Measurements from ENCODE around the gene CYP27C1.
"Not testable (repeated sequence)": the region's sequence is repeated elsewhere in the genome, so short reads cannot be mapped to it uniquely, and the experiment has no call there.

The CYP27C1 gene

DNA sequence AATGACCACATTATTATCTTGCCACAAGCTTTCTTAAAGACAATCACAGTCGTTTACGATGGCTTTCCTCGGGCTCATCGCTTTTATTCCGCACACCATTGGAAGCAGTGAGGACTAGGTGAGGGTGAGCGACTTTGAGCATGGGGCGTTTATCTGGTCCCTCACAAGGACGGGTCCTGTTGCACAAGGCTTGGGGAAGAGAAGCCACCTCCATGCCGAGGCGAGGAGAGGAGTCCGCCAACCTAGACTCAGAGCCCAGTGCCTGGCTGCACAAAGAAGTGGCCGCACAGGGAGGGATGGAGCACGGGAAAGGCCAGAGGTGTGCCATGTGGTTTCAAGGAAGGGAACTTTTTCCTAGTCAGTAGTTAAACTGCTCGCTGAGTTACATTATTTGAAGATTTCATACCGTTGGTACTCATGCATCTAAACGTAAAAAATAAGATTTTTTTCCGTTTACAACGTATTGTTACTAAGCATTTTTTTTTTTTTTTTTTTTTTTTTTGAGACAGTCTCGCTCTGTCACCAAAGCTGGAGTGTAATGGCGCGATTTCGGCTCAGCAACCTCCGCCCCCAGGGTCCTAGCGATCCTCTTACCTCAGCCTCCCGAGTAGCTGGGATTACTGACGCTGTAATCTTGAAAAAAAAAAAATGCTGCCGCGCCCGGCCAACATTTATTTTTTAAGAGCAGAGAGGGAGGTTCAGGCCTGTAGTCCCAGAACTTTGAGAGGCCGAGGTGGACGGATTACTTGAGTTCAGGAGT lies 849 bp upstream of the CYP27C1 start:
- DNase-seq: no peak

DNA sequence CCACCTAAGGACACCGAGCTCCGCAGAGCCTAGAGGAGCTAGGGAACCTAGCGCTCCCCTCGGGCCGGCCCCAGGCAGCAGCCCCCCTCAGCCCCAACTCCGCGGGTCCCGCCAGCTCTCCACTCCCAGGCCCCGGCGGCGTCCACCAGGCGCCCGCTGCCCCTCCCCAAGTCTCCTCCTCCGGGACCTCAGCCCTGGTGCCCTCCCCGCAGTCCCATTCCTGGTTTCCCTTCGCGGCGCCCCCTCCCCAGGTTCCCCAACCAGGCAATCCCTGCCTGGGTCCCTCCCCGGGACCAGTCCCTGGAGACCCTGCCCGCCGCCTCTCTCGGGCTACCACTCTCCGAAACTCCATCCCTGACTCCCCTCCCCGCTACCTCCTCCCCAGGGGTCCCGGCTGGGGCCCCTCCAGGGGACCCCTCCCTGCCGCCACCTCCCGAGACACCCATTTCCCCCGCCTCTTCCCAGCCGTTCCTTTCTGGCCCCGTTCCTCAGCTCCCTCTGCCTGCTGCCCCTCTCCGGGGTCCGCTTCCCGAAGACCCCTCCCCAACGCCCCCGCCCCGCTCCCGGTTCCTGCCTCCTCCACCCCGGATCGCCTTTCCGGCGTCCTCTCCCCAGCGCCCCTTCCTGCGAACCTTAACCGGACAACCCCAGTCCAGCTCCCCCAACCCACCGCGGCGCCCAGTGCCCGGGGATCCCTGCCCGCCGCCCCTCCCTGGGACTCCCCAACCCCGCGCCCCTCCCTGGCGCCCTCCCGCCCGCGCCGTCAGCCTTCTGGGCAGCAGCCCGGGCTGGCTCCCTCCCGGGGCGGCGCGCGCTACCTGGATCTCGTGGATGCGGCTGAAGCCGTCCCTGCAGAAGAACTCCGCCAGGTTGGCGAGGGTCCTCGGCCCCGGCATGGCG lies 678 bp downstream of the CYP27C1 start:
- no peak for DNase-seq

DNA sequence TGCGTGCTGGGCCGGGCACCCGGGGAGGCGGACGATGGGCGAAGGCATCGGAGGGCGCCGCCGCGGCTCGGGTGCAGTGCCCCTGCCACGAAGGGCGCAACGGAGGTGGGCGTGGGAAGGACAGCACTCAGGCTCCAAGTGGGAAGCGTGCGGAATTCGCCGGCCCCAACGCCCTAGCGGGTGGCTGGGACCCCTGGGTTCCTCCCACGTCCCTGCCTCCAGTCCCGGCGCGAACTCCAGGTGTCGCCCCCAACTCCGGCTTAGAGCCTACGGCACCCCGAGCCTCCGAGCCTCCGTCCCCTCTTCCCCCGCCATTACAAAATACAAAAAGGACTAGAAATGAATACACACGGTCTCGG lies 1.3 kb downstream of the CYP27C1 start:
- no peak for DNase-seq

DNA sequence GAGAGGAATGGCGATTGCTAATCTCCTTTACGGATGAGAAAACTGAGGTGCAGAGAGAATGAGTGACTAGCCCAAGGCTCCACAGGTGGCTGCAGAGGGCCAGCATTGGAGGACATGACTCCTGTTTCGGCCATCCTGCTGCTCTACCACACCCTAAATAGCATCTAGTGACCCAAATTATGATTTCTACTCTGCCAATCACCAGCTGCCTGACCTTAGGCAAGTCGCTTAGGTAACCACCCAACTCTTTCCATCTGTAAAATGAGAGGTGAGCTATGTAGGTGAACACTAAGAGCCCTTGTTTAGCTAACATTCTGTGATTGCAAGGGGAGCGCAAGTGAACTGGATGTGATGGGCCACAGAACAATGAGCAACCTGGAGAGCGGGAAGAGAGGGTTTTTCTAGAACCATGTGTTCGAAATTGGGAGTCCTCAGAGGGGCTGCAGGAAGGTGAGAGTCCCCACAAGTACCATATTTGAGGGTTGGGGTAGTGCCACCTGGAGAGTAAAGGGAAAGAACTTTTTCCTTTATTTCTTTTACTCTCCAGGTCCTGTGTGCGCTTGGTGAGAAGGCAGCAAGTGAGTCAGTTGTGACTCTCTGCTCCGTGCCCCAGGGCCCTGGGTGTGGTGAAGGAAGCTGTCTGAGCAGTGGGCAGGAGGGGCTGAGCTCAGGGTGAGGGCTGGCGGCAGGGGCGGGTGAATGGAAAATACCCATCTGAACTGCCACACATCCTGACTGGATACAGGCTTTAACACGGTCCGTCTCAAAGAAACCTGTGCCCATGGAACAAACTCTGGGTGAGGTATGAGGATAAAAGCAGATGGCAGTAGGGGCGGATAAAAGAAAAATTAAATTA lies 2.4 kb downstream of the CYP27C1 start:
- peak; percentile 15 to 39 for DNase-seq

DNA sequence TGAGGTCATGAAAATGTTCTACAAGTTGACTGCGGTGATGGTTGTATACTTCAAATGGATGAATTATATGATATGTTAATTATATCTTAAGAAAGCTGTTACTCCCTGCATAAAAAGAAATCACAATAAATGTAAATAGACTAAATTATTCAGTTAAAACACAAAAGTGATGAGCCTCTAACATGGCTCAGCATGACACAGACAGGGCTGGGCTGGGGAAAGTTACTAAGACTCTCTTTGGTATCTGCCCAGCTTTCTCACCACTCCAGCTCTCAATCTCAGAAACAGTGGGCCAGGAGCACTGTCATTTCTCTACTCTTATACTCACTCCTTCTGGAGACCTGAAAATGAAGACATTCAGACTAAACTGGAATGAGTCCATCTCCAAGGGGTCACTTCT lies 3.5 kb downstream of the CYP27C1 start:
- no peak for DNase-seq

DNA sequence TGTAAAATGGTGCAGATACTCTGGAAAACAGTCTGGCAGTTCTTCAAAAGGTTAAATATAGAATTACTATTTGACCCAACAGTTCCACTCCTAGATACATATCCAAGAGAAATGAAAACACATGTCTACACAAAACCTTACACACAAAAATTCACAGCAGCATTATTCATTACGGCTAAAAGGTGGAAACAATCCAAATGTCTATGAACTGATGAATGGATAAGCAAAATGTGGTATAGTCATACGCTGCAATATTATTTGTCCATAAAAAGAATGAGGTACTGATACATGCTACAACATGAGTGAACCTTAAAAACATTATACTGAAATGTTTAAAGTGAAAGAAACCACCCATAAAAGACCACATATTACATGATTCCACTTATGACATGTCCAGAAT lies 4.0 kb downstream of the CYP27C1 start:
- DNase-seq: no peak

DNA sequence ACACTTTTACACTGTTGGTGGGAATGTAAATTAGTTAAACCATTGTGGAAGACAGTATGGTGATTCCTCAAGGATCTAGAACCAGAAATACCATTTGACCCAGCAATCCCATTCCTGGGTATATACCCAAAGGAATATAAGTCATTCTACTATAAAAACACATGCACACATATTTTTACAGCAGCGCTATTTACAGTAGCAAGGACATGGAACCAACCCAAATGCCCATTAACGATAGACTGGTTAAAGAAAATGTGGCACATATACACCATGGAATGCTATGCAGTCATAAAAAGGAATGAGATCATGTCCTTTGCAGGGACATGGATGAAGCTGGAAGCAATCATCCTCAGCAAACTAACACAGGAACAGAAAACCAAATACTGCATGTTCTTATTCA lies 5.9 kb downstream of the CYP27C1 start:
- DNase-seq: not testable (repeated sequence)

DNA sequence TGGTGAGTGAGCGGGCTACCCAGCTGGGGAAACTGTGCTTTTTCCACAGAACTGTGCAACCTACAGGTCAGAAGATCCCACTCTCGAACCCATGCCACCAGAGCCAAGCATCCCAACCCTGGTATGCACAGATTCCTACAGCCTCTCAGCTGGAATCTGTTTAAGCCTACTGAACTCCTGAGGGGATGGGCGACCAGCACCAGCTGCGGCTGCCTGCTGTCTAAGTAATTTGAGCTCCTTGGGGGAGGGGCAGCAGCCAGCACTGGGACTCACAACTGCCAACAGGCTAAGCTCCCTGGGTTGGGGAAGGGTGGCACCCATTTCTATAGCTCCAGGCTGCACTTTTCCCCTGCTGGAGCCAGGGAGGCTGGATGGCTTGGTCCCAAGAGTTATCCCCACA lies 11.8 kb downstream of the CYP27C1 start:
- no peak for DNase-seq

DNA sequence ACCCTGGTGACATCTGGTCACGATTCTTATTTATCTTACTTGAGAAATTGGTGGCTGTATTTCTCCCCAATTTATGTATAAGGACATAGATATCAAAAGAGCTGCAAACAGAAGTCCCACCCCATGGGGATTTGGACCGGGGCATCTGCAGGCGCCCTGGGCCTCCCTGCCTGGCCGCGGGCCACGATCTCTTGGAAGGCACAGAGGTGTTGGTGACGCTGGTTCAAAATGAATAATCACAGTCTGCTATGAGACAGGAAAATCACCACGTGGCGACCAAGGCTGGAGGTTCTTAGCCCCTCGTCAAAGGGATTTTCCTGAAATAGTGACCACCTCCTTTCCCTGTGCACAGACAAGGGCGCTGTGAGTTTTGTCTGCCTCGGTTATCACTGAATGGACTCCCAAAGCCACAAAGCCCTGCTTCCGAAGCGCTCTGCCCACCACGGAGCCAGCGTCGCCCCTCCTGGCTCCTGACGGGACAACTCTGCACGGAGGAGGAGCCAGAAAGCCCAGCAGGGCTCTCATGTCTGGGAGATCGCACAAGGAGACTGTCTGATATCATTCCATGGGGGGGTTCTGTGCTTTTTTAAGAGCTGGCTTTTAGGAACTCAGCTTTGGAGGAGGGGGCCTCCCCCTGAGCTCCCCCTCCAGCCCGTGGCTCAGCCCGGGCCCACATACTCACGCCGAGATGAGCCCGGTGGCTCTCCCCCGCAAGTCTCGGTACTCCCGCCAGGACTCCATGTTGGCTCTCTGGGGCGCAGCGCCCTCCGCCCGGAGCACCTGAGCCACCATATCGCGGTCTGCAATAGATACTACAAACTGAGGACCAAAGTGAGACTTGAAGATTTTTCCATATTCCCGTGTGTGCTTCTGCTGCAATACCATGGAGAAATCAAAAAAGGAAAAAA lies 14.6 kb downstream of the CYP27C1 start:
- no peak for DNase-seq

DNA sequence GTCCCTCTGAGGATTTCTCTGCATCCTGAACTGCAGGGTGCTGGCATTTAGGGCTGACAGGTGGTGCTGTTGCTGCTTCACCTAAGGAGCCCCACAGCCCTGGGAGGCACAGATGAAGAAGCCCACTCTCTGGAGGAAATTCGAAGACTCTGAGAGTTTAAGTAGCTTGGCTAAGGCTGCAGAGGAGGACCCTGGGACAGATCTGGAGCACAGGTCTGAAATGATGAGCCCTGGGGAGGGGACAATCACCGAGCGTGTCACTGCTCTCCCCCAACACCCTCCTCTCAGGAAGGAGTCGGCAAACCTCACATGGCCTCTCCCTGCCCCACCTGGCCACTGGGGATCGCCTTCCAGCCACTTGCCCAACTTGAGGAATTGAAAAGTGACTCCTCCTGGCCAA lies 18.6 kb downstream of the CYP27C1 start:
- no peak for DNase-seq

DNA sequence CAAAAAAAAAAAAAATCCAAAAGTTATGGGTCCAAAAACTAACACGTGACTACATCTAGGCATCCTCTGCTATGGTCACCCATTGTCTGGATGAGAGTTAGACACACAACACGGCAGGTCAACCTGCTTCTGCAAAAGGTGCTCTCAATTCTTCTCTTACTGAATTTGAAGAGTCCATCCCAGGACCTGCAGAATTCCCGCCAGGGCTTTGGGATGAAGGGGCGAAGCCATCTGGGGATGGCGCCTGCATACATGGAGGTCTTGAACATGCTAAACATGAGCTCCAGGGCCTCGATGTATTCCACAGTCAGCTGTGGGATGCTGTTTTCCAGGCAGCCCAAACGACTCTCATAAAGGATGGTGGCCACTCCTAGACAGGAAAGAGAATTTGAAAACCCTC lies 19.1 kb downstream of the CYP27C1 start:
- DNase-seq: no peak

DNA sequence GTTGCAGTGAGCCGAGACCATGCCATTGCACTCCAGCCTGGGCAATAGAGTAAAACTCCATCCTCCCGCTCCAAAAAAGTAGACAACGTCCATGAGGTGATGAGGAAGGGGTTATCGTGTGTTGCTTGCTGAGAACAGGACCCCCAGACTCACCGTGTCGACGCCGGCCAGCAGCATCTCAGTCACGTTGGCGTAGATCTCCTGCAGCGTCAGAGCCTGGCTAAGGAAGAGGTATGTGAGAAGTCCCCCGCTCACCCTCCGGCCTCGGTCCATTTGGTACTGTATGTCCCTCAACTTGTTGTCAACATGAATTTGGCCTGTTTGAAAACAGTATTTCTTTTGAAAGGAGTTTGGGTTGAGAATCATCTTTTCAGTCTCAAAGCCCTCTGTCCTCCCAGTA lies 20.9 kb downstream of the CYP27C1 start:
- no peak for DNase-seq

DNA sequence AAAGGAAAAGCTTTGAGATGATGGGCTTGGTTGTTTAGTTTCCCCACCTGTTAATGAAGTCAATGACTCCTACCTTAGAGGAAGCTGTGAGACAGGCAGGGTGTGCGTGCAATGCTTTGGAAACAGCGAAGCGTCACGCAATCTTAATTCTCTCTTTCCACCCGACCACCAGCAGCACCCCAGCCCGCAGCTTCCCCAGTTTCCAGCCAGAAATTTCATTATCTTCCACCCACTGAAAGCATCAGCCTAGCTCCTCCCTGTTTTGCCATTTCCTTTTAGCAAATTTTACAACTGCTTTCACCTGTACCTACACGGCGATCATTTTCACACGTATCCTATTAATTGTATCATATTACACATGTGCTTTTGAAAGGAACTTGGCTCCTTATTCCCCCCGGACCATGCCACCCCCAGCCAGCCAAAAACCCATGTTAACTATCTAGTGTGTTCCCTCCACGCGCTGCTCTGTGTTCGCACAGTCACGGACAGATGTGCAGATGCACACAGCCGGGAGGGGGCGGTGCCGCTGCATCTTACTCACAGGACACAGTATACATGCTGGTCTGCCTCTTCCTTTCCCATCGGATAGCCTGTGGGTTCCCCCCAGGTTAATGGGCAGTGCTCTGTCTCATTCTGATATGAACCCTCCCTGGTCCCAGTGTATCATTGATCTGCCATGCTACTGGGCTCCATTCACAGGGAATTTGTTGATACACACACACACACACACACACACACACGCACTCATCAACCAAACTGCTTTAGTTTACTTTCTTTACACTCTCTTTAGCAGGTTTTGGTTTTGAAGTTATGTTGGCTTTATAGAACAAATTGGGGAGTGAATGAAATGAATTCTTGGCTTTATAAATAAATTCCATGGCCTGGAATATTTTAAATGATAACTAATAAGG lies 22.4 kb downstream of the CYP27C1 start:
- peak; percentile 74 to 79 for DNase-seq

DNA sequence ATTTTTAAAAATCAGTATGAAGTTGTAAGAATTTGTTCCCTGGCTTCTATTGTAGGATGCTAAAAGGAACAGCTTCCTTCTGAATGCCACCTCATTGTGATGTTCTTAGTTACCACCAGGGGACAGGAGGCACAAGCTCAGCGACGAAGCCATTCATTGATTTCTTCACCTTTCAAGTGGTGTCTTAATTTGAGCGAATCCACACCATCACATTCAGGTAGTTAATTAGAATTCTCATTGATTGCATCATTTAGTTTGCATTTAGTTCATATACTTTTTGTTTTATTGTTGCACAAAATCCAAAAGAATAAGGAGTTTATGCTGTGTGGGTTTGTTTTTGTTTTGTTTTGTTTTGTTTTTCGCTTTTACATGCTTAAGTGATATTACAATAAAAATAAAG lies 23.1 kb downstream of the CYP27C1 start:
- no peak for DNase-seq

DNA sequence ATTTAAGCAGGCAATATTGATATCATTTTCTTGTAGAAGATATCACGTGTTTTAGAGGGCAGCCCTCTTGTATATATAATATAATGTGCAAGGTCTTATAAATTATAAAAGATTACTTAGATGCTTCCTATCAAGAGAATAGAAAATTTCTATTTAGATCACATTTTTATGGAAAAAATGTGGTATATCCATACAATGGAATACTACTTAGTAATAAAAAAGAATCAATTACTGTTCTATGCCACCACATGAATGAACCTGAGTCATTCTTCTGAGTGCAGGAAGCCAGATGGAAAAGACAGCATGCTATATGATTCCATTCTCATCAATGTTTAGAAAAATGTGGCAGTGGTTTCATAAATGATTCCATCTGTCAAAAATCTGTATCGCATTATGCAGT lies 23.6 kb downstream of the CYP27C1 start:
- no peak for DNase-seq

DNA sequence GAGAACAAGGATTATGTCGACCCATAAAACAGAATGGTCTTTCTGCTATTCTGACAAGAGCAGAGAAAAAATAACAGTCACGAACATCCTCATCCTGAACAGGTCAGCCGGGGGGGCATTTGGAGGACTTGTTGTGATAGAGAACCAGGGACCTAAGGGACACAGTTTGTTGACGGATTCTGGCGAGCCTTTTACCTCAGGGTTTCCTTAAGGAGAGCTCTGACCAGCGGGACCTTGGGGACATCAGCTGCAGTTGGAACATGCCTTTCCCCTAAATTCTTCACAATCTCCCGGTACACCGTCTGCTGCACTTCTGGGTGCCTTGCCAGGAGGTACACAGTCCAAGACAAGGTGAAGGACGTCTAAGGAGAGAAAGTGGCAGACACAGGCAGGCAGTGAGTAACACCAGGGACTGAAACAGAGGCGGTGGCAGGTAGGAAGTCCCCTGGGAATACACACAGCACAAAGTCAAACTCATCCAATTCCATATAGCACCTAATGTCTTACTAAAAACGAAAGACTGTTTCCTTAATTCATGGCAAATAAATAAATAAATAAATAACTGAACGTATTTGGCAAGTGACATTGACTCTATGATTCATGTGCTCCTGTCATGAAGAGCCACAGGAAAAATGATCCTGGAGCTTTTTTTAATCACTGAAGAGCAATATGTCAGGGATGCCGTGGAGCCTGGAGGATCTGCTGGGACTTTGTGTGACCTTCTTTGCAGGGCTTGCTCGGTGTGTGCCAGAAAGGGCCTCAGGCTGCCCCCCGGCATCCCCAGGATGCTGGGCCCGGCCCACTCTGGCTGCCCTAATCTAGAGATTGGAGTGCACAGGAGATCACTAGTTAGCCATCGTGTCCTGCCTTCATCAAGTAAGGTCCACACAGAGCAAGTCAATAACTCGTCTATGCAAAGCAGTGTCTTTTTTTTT lies 24.7 kb downstream of the CYP27C1 start:
- DNase-seq: no peak

DNA sequence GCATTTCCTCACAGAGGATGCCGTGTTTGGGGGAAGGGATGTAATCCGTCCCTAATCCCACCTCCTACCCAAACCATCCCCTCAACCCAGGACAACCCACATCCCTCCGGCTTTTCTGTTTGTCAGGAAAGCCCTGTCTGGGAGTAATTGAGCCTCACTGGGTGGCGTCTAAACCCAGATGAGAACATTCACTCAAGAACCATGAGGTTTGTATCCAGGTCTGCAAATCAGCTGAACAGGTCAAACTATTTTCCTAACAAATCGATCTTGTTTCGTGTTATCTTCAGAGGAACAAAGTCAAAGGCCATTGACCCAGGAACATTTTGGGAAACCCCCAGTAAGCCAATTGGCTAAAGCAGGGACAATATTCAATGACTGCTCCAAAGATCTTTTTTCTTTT lies 25.7 kb downstream of the CYP27C1 start:
- no peak for DNase-seq

DNA sequence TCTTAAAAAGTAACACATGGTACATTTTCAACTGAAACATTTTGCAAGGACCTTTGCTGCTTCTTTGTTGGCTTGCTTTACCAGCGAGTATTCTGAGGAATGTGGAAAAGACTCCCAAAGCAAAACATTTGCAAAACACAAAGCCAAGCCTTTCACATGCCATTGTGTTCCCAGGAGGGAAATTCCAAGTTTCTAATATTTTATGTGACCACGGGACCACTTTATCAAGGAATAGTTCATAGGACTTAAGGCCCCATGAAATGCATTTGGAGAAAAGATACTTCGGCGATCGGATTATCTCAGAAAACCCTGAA lies 26.2 kb downstream of the CYP27C1 start:
- DNase-seq: no peak

DNA sequence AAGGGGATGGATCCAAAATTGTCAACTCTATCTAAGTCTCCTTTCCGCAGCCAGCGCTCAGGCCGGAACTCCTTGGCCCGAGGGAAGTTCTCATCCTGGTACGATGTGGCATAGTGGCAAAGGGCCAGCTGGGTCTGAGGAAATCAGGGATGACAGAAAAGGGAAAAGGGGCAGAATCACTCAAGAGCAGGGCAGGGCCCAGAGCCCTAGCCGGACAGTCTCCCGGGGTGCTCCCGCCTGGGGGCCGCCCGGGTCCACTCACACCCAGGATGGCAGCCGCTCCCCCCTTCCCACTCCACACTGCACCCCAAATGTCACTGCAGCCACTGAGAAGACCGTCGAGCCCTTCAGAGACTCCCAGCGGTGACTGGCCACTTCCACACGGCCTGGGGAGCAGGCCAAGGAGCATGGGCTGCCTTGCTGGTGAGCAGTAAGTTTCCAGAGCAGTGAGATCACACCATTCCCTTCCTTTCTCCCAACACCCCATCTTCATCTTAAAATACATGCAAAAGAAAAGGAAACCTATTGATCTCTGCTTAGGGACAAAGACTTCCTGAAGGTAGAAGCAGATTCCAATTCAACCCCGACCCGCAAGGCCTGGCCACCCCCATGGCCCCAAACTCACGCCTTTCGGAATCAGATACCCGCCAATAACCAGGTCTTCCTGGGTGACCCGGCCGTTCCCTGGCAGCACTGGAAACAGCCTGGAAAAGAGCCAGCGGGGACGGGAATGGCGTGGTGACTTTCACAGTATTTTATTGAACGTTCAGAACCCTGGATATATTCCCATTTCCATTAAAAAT lies 26.7 kb downstream of the CYP27C1 start:
- DNase-seq: no peak
